HT-29 (cell line): ENCODE data around the gene CCDC124. TPM values are rescaled to one million over a fixed set of nuclear protein-coding genes. Genes with fewer than 3 reads are reported as not detected.
"Not testable (repeated sequence)": the region's sequence is repeated elsewhere in the genome, so short reads cannot be mapped to it uniquely, and the experiment has no call there.

Experiments used
- DNase-seq: peaks from one replicate; pipeline ENCODE4 v3.0.0-alpha.2; 2015; ENCODE audit warnings: low spot score
- total RNA-seq: library from RNA; depleted of rRNA; stranded (reverse); fragments of >200 nt; shearing (Covaris generic); gene quantifications from 2 replicates; pipeline ENCODE4 v1.2.3, GENCODE V29; 2014; rRNA removed

Gene CCDC124, protein sequence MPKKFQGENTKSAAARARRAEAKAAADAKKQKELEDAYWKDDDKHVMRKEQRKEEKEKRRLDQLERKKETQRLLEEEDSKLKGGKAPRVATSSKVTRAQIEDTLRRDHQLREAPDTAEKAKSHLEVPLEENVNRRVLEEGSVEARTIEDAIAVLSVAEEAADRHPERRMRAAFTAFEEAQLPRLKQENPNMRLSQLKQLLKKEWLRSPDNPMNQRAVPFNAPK
- total RNA-seq = 77.2 and 85.3 TPM in 2 replicates

DNA sequence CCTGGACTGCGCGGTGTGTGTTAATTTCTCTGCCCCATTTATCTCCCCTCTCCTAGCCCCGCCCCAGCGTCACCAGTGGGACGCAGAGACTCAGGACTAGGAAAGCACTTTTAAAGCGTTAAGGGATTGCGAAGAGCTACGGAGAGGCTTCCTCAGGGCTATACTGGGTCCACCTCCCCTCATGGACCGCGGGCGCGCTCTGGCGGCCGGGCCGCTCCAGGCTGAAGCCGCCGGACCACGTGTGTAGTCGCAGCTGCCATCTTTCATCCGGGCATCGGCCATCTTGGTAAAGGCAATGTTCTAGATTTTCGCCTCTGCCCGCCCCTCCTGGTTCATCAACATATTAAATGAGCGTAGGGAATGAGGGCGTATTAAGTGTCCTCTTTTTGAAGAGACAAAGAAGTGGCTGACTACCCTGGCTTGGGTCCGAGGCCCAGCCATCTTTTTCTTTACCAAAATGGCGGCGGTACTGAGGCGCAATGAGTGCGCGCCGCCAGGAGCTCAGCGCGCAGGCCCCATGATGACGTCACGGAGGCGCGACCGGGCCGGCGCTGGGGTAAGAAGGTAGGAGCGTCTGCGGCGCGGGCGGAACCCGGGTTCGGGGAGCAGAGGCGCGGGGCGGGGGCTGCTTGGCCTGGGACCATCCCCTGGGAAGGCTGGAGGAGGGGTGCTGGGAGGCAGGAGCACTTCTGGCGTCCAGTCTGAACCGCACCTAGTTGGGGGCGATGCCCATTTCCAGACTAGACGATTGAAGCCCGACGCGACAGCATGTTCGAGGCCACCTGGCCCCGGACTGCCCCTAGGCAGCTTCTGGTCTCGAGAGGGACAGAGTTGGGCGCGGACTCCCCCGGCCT lies at the start of gene CCDC124:
Gene CCDC124, plus strand, starts transcription at position 531 of the 854 bp plus-strand sequence. CDS start 3,406 bp downstream, outside the sequence.
- DNase-seq = peak; percentile 89

DNA sequence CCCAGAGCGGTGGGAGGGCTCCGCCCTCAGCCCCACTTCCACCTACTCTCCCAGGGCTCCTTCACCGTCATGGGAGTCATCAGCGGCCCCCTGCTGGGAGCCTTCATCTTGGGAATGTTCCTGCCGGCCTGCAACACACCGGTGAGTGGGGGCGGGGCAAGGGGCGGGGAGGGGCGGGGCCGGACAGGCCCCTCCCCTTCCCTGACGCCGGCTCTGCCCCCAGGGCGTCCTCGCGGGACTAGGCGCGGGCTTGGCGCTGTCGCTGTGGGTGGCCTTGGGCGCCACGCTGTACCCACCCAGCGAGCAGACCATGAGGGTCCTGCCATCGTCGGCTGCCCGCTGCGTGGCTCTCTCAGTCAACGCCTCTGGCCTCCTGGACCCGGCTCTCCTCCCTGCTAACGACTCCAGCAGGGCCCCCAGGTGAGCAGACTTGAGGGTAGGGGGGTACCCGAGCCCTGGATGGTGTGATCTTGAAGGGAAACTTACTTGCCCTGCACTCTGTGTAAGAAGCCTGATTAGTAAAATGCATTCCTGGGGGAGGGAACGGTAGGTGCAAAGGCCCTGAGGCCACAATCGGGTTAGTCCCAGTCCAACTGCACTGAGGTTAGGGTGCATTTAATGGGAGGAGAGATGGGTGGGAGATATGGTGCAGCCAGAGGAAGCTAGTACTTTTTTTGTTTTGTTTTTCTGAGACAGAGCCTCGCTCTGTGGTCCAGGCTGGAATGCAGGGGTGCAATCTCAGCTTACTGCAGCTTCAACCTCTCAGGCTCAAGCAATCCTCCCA lies 49.0 kb upstream of the CCDC124 start:
- DNase-seq = no peak

DNA sequence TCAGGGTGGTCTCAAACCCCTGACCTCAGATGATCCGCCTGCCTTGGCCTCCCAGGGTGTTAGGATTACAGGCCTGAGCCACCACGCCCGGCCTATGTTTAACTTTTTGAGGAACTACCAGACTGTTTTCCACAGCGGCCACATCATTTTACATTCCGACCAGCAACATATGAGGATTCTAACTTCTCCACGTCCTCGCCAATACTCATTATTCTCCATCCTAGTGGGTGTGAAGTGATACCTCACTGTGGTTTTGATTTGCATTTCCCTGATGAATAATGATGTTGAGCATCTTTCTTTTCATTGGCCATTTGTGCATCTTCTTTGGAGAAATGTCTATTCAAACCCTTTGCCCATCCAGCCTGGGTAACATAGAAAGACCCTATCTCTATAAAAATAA lies 46.3 kb upstream of the CCDC124 start:
- no peak for DNase-seq

DNA sequence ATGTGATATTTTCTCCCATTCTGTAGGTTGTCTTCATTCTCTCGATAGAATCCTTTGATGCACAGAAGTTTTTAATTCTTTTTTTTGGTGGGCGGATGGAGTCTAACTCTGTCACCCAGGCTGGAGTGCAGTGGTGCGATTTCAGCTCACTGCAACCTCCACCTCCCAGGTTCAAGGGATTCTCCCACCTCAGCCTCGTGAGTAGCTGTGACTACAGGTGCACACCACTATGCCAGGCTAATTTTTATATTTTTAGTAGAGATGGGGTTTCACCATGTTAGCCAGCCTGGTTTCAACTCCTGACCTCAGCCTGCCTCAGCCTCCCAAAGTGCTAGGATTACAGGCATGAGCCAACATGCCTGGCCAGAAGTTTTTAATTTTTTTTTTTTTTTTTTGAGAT lies 45.6 kb upstream of the CCDC124 start:
- not testable (repeated sequence) for DNase-seq

DNA sequence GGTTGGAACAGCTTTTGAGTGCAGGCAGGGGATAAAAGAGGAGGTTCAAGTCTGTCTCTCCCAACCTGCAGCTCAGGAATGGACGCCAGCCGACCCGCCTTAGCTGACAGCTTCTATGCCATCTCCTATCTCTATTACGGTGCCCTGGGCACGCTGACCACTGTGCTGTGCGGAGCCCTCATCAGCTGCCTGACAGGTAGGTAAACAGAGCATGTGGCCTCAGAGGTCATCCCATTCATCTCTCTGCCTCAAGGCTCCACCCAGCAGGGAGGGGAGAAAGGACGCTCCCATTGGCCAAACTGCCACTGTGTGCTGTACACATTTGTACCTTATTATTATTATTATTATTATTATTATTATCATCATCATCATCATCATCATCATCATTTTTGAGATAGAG lies 44.6 kb upstream of the CCDC124 start:
- no peak for DNase-seq

DNA sequence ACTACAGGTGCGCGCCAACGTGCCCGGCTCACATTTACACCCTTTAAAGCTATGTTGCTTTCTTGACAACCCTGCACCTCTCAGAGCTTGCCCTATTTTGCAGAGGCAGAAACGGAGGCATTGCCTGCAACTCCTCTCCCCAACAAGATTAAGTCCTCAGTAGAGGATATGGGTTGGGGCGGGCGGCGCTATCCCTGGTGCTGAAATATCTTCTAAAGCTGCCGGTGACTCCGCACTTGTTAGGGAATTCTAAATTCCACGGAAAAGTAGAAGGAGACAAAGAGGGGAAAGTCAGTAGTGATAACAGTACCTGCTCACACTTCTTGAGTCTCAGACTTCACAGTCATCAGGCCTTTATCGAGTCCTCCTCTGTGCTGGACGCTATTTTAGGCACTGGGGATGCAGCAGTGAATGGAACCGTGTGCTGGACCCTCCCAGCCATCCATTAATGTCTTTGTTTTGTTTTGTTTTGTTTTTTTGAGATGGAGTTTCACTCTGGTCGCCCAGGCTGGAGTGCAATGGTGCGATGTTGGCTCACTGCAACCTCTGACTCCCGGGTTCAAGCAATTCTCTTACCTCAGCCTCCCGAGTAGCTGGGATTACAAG lies 43.1 kb upstream of the CCDC124 start:
- peak; percentile 44 for DNase-seq

DNA sequence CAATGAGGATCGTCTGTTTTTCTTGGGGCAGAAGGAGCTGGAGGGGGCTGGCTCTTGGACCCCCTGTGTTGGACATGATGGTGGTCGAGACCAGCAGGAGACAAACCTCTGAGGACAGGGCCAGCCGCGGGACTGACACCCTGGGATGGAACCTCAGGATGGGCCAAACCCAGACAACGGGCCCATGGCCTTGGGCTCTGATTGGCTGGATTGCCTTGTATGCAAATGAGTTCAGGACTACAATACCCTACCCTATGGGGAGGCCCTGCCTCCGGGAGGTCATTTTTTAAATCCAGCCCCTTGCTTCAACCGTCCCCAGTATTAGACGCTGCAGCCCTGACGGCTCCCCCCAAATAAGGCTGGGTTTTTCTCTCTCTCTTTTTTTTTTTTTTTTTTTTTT lies 39.0 kb upstream of the CCDC124 start:
- DNase-seq = no peak

DNA sequence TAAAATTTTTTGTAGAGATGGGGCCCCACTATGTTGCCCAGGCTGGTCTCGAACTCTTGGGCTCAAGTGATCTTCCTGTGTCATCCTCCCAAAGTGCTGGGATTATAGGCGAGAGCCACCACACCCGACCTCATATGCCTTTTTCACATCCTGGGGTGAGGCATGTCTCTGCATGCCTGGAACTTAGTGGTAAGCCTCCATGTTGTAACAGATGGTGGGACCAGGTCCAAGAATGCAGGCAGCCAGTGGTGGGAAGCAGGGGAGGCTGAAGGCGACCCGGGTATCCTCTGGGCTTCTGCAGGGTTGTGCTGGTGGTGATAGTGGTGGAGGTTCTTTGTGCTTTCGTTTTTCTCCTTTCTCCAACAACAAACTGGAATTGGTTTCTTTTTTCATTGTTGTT lies 30.1 kb upstream of the CCDC124 start:
- no peak for DNase-seq

DNA sequence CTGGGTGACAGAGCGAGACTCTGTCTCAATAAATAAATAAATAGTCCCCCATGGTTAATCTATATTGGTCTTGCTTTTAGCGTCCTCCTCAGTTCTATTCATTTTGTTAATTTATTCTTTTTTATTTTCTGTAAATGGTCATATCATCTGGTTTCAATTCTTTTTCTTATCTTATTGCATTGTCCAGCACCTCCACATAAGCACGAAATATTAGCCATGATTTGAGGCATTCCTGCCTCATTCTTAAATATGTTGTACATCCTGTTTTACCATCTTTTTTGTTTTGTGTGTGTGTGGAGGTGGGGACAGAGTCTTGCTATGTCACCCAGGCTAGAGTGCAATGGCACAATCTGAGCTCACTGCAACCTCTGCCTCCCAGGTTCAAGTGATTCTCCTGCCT lies 24.6 kb upstream of the CCDC124 start:
- DNase-seq = no peak

DNA sequence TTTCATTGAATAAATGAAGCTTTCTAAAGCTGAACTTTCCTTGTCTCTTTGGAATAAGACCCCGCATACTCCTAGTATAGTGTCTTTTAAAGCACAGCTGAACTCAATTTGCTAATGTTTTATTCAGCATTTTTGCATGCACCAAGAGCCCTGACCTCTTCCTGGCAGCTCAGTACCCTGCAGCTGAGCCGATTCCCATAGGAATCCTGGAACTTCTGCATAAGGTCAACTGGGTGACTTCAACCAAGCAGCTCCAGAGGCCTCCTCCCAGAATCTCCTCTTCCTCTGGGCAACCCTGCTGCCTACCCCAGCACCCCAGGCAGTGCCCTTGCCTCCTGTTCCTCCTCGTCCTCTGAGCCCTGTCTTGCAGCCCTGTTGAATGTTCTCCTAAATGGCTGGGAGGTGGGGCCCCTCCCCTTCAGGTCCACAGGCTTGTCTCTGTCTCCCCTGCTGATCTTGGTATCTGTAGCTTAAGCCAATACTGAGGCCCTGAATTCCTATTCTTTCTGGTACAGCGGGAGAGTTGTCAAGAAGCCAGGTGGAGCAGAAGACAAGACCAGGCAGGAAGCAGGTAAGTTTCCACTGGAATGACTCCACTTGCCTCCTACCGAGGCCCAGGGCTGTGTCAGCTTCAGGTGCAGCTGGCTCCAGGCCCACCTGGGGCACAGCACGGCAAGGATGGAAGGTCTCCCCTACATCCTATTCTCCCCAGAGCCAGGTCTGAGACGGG lies 23.6 kb upstream of the CCDC124 start:
- no peak for DNase-seq

DNA sequence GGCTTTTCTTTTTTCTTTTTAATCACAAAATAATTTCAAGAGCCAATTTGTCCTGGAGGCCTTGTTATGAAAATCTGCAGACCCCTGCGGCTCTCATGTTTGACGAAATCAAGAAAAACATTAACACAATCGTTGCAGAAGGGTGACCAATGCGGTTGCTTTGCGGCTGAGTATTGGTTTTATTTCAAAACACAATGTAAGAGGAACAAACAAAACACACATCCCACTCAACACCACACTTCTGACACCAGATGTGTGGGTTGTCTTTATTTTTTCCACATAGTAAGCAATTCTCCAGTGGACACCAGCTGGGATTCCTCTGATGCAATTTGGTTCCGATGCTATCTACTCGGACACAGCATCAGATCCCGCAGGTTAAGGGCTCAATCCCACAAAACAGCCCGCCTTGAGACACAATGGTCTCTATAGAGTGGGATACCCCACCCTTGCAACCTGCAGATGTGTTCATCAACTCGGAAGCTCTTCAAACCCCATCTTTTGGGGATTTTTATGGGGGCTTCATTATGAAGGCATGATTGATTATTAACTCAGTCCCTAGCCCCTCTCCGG lies 21.9 kb upstream of the CCDC124 start:
- DNase-seq = no peak

DNA sequence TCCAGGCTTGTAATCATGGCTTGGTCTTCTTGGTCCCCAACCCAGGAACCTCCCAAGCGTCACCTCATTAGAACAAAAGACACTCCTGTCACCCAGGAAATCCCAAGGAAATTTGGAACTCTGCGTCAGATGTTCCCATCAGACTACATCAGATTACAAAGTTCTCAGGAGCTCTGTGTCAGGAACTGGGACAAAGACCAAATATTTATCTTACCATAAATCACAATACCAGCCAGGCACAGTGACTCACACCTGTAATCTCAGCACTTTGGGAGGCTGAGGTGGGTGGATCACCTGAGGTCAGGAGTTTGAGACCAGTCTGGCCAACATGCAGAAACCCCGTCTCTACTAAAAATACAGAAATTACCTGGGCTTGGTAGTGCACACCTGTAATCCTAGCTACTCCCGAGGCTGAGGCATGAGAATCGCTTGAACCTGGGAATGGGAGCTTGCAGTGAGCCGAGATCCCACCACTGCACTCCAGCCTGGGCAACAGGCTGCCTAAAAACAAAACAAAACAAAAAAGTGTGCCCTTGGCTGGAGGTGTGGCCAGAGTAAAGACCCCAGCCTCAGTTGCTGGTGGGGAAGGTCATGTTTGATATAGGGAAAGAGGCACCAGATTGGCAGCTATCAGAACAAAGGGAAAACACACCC lies 16.7 kb upstream of the CCDC124 start:
- DNase-seq = peak; percentile 56

DNA sequence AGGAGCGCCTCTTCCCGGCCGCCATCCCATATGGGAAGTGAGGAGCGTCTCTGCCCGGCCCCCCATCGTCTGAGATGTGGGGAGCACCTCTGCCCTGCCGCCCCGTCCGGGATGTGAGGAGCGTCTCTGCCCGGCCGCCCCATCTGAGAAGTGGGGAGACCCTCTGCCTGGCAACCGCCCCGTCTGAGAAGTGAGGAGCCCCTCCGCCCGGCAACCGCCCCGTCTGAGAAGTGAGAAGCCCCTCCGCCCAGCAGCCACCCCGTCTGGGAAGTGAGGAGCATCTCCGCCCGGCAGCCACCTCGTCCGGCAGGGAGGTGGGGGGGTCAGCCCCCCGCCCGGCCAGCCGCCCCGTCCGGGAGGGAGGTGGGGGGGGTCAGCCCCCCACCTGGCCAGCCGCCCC lies 14.7 kb upstream of the CCDC124 start:
- not testable (repeated sequence) for DNase-seq

DNA sequence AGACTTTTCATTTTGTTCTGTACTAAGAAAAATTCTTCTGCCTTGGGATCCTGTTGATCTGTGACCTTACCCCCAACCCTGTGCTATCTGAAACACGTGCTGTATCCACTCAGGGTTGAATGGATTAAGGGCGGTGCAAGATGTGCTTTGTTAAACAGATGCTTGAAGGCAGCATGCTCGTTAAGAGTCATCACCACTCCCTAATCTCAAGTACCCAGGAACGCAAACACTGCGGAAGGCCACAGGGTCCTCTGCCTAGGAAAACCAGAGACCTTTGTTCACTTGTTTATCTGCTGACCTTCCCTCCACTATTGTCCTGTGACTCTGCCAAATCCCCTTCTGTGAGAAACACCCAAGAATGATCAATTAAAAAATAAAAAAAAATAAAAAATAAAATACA lies 13.7 kb upstream of the CCDC124 start:
- not testable (repeated sequence) for DNase-seq

DNA sequence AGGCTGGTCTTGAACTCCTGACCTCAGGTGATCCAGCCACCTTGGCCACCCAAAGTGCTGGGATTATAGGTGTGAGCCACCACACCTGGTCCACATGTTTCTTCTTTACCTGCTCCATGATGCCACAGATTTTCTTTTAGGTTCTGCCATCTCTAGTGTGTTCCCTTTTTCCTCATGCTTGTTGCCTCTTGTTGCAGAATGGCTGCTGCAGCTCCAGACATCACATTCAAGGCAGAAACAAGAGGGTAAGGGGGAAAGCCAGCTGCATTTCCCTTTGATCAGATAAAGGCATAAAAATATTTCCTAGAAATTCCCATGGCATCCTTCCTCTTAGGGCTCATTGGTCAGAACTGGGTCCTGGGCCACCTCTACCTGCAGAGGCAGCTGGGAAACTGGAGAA lies 12.3 kb upstream of the CCDC124 start:
- DNase-seq = no peak

DNA sequence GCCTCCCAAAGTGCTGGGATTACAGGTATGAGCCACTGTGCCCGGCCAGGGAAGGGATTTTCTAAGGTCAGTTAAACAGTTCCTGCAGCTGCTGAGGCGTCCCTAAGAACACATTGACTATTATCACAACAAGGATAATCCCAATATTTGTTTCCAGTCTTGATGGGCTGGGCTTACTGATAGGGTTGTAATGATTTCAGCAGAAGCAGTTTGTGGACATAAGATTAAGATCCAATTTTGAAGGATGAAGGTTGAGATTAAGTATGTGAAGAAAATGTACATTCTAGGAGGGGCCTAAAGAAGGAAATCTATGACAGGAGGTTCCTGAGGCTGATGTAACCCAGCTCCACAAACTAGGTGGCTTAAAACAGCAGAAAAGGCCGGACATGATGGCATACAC lies 10.7 kb upstream of the CCDC124 start:
- no peak for DNase-seq

DNA sequence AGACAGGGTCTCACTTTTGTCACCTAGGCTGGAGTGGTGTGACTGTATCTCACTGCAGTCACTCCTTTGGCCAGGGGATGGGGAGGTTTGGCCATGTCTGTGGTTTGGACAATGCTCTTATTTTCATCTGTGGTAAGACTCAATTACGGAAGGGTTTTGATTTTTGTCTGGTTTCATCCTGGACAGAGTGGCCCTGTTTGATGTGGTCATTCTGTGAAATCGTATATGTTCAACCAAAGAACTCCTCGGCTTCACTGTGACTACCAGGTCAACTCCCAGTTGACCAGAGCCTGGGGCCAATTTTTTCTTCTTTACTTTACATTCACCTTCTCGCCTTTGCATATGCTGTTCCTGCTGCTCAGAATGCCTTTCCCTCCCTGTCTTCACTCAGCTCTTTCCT lies 6.8 kb upstream of the CCDC124 start:
- DNase-seq = no peak

DNA sequence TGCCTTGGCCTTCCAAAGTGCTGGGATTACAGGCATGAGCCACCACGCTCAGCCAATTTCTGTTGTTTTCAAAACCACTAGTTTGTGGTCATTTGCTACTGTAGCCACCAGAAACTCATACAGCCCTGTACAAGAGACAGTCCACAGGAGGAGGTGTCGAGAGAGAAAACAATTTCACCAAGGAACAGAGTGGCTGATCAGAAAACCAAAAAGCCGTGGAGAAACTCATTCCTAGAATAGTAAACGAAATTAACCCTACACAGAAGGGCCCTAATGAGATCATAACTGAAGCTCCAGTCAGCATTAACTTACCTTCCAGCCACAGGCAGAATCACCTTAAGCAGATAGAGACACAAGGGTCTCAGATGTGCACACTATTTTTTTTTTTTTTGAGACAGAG lies 3.8 kb upstream of the CCDC124 start:
- DNase-seq = no peak

DNA sequence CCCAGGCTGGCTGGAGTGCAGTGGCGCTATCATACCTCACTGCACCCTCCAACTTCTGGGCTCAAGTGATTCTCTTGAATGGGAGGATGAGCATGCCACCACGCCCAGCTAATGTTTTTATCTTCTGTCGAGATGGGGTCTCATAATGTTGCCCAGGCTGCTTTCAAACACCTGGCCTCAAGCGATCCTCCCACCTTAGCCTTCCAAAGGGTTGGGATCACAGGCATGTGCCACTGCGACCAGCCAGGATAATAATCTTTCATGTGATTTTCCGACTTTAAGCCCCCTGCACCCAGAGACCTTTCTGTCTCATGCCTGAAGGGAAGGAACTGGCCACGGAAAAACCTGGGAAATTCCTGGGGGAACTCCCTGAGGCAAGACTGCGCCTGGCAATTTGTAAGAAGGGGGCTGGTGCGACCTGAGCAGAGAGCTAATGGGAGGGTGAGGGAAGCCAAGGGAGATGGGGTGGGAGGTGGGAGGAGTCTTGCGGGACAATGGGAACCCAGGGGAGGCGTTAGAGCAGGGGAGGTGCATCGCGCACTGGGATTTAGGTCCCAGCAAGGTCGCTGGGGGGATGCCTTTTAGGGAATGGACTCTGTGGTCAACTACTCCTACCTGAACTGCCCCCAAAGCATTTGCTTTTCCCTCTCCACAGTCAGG lies 1.2 kb upstream of the CCDC124 start:
- no peak for DNase-seq
